Body of pancreas (tissue), 4 donors: ENCODE measurements around the gene PBOV1.

Experiments
- POLR2A ChIP-seq, 3 donors: fragments of 450-650 bp; IDR thresholded peaks; one replicate each; pipeline ENCODE4 v1.6.1; 2016; ENCODE audit warnings: antibody characterized with exemption in 3 of 3, mild to moderate bottlenecking in 2 of 3
- TF ChIP-seq, protein P1 (sequence below), 7 experiments: fragments of 450-650 bp in 4 of 7; fragments of 200-600 bp in 3 of 7; sonication (generic) in 3 of 7; IDR thresholded peaks; one replicate each; pipeline ENCODE4 v1.5.1; 2016 to 2019; ENCODE audit warnings: antibody characterized with exemption in 7 of 7

DNA sequence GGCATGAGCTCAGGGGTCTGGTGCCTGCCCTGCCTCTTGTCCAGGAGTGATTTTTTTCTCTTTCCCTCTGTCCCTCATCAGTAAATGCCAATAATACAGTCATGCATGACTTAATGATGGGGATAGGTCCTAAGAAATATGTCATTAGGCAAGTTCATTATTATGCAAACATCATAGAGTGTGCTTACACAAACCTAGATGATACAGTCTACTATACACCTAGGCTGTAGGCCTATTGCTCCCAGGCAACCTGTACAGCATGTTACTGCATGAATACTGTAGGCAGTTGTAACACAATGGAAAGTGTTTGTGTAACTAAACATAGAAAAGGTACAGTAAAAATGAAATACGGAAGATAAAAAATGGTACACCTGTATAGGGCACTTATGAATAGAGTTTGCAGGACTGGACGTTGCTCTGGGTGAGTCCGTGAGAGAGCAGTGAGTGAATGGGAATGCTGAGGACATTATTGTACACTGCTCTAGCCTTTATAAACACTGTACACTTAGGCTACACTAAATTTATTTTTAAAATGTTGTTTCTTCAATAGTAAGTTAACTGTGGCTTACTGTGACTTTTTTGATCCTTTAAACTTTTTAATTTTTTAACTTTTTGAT, 22.1 kb downstream of the PBOV1 start:
- TF ChIP-seq, protein P1, sequence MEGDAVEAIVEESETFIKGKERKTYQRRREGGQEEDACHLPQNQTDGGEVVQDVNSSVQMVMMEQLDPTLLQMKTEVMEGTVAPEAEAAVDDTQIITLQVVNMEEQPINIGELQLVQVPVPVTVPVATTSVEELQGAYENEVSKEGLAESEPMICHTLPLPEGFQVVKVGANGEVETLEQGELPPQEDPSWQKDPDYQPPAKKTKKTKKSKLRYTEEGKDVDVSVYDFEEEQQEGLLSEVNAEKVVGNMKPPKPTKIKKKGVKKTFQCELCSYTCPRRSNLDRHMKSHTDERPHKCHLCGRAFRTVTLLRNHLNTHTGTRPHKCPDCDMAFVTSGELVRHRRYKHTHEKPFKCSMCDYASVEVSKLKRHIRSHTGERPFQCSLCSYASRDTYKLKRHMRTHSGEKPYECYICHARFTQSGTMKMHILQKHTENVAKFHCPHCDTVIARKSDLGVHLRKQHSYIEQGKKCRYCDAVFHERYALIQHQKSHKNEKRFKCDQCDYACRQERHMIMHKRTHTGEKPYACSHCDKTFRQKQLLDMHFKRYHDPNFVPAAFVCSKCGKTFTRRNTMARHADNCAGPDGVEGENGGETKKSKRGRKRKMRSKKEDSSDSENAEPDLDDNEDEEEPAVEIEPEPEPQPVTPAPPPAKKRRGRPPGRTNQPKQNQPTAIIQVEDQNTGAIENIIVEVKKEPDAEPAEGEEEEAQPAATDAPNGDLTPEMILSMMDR (IDR thresholded peaks at IDR 0.05): no peak
- TF ChIP-seq POLR2A (IDR thresholded peaks at IDR 0.05): no peak
